Astrocyte (in vitro differentiated cells and primary cell): ENCODE data around the gene P4HA2. TPM values are rescaled to one million over a fixed set of nuclear protein-coding genes. Genes with fewer than 3 reads are reported as not detected.

Experiments
- DNase-seq: peaks from one replicate; pipeline ENCODE4 v3.0.0-alpha.2; 2010; ENCODE audit warnings: low read depth
- FAIRE-seq: peaks from 2 replicates; lab custom pipeline; 2011; peaks lifted over from hg19 to GRCh38; lab: Jason Lieb, UNC
- H2AFZ ChIP-seq: 2 replicates; pipeline ENCODE4 v1.6.0; 2012; ENCODE audit warnings: low read depth, low read length, inconsistent platforms
- H3K27ac ChIP-seq: 2 replicates; pipeline ENCODE4 v1.5.1; 2011; ENCODE audit warnings: low read depth, low read length, inconsistent platforms
- H3K27me3 ChIP-seq: 2 replicates; pipeline ENCODE4 v1.6.0; 2011; ENCODE audit warnings: low read length, inconsistent platforms; ENCODE audit not compliant: insufficient read depth
- H3K36me3 ChIP-seq: 2 replicates; pipeline ENCODE4 v1.5.1; 2011; ENCODE audit warnings: low read length, inconsistent platforms; ENCODE audit not compliant: insufficient read depth
- H3K4me1 ChIP-seq: 2 replicates; pipeline ENCODE4 v1.5.1; 2011; ENCODE audit warnings: low read length, inconsistent platforms; ENCODE audit not compliant: insufficient read depth
- H3K4me2 ChIP-seq: 2 replicates; pipeline ENCODE4 v1.6.0; 2012; ENCODE audit warnings: low read length, inconsistent platforms
- H3K4me3 ChIP-seq: 2 replicates; pipeline ENCODE4 v1.5.1; 2011; ENCODE audit warnings: low read depth, mild to moderate bottlenecking, low read length, inconsistent platforms; ENCODE audit not compliant: insufficient read depth
- H3K79me2 ChIP-seq: 2 replicates; pipeline ENCODE4 v1.6.0; 2012; ENCODE audit warnings: mild to moderate bottlenecking, low read length, inconsistent platforms; ENCODE audit not compliant: insufficient read depth
- H3K9ac ChIP-seq: 2 replicates; pipeline ENCODE4 v1.6.0; 2012; ENCODE audit warnings: mild to moderate bottlenecking, low read length, inconsistent platforms
- H3K9me3 ChIP-seq: 2 replicates; pipeline ENCODE4 v1.5.1; 2012; ENCODE audit warnings: low read depth, mild to moderate bottlenecking, low read length, inconsistent platforms; ENCODE audit not compliant: insufficient read depth
- H4K20me1 ChIP-seq: 2 replicates; pipeline ENCODE4 v1.6.0; 2012; ENCODE audit warnings: low read length, inconsistent platforms; ENCODE audit not compliant: insufficient read depth
- H3K27ac Mint-ChIP-seq: one replicate; pipeline ENCODE4 v1.8.0; 2021; ENCODE audit warnings: mild to moderate bottlenecking, mixed read lengths; ENCODE audit not compliant: unreplicated experiment
- H3K27me3 Mint-ChIP-seq: one replicate; pipeline ENCODE4 v1.8.0; 2021; ENCODE audit warnings: low read depth, mixed read lengths; ENCODE audit not compliant: unreplicated experiment
- H3K36me3 Mint-ChIP-seq: one replicate; pipeline ENCODE4 v1.8.0; 2021; ENCODE audit warnings: low read depth, mixed read lengths; ENCODE audit not compliant: unreplicated experiment
- H3K4me1 Mint-ChIP-seq: one replicate; pipeline ENCODE4 v1.8.0; 2021; ENCODE audit warnings: low read depth, mixed read lengths; ENCODE audit not compliant: unreplicated experiment
- H3K4me3 Mint-ChIP-seq: one replicate; pipeline ENCODE4 v1.8.0; 2021; ENCODE audit warnings: mild to moderate bottlenecking, moderate library complexity, mixed read lengths; ENCODE audit not compliant: unreplicated experiment
- H3K9me3 Mint-ChIP-seq: one replicate; pipeline ENCODE4 v1.8.0; 2021; ENCODE audit warnings: mild to moderate bottlenecking, mixed read lengths; ENCODE audit not compliant: unreplicated experiment
- EZH2 ChIP-seq: IDR thresholded peaks from 2 replicates; pipeline ENCODE4 v1.6.1; 2012; ENCODE audit warnings: mild to moderate bottlenecking, low read length, inconsistent platforms; ENCODE audit not compliant: insufficient read depth
- total RNA-seq: library from RNA; stranded (reverse); gene quantifications from 2 replicates; pipeline ENCODE4 v1.2.1, GENCODE V29; 2021
- TF ChIP-seq, protein P1 (sequence below): IDR thresholded peaks from 2 replicates; pipeline ENCODE4 v1.5.1; 2011; ENCODE audit warnings: low read depth, mild to moderate bottlenecking, inconsistent platforms, low read length, moderate library complexity; ENCODE audit not compliant: insufficient read depth

Gene P4HA2
- total RNA-seq, 1 donor from 2014 or later = 214 TPM

DNA sequence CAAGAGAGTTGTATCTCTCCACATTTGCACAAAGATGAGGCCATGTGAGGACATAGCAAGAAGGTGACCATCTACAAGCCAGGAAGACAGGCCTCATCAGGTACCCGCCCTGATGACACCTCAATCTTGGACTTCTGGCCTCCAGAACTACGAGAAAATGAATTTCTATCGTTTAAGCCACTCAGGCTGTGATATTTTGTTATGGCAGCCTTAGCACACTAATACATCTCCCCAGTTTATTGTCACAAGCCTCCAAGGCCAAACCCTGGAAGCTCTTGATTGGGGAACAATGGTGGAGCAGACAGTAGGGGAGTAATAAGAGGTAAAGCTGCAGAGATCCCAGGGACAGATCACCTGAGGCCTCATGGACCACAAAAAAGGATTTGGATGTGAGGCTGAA lies 7.7 kb upstream of the P4HA2 start:
- TF ChIP-seq EZH2 = no peak
- TF ChIP-seq, protein P1, sequence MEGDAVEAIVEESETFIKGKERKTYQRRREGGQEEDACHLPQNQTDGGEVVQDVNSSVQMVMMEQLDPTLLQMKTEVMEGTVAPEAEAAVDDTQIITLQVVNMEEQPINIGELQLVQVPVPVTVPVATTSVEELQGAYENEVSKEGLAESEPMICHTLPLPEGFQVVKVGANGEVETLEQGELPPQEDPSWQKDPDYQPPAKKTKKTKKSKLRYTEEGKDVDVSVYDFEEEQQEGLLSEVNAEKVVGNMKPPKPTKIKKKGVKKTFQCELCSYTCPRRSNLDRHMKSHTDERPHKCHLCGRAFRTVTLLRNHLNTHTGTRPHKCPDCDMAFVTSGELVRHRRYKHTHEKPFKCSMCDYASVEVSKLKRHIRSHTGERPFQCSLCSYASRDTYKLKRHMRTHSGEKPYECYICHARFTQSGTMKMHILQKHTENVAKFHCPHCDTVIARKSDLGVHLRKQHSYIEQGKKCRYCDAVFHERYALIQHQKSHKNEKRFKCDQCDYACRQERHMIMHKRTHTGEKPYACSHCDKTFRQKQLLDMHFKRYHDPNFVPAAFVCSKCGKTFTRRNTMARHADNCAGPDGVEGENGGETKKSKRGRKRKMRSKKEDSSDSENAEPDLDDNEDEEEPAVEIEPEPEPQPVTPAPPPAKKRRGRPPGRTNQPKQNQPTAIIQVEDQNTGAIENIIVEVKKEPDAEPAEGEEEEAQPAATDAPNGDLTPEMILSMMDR = no peak
- no peak overlapping the region for H3K4me3 ChIP-seq
- Mint-ChIP-seq H3K27ac (no peak overlapping the region), H3K4me3 (no peak overlapping the region), H3K4me1 (peaks cover 5% of the 10 kb centered on the region), H3K36me3 (no peaks in the 10 kb centered on the region), H3K27me3 (peaks cover 12% of the 10 kb centered on the region), H3K9me3 (peaks cover 6% of the 10 kb centered on the region)
- H3K27ac ChIP-seq = no peak overlapping the region
- H2AFZ ChIP-seq = no peak overlapping the region
- no peaks in the 10 kb centered on the region for H3K27me3 ChIP-seq
- no peak overlapping the region for H3K4me2 ChIP-seq
- H3K9me3 ChIP-seq = no peaks in the 10 kb centered on the region
- no peak overlapping the region for H3K9ac ChIP-seq
- no peak for DNase-seq
- no peaks in the 10 kb centered on the region for H3K36me3 ChIP-seq
- no peaks in the 10 kb centered on the region for H4K20me1 ChIP-seq
- H3K4me1 ChIP-seq = no peaks in the 10 kb centered on the region
- no peaks in the 10 kb centered on the region for H3K79me2 ChIP-seq
- no peak for FAIRE-seq

DNA sequence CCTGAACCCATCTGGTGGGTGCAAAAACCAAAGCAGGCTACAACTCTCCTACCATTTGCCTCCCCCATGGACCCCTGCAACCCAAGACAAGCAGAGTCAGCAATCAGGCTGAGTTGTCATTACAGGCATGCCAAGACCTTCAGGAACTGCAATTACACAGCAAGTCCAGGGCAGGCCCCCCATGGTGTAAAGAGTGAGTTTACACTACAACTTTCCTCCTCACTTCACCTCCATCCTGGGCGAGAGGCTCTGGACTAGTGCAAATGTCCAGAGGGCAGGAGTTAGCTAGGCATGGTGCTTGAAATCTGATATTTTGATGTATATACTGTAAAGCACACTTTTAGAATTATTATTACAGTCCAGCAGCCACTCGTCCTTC lies 7.0 kb upstream of the P4HA2 start:
- H3K9ac ChIP-seq = no peak overlapping the region
- no peaks in the 10 kb centered on the region for H3K27me3 ChIP-seq
- no peaks in the 10 kb centered on the region for H3K79me2 ChIP-seq
- no peak overlapping the region for H3K27ac ChIP-seq
- Mint-ChIP-seq H3K9me3 (peaks cover 8% of the 10 kb centered on the region), H3K4me1 (peaks cover 5% of the 10 kb centered on the region), H3K36me3 (no peaks in the 10 kb centered on the region), H3K27ac (no peak overlapping the region), H3K27me3 (peaks cover 18% of the 10 kb centered on the region), H3K4me3 (no peak overlapping the region)
- H3K4me2 ChIP-seq = no peak overlapping the region
- no peaks in the 10 kb centered on the region for H3K4me1 ChIP-seq
- no peaks in the 10 kb centered on the region for H3K9me3 ChIP-seq
- H3K36me3 ChIP-seq = no peaks in the 10 kb centered on the region
- FAIRE-seq = no peak
- DNase-seq = no peak
- no peak for TF ChIP-seq EZH2
- TF ChIP-seq, protein P1 = no peak
- H4K20me1 ChIP-seq = no peaks in the 10 kb centered on the region
- H3K4me3 ChIP-seq = no peak overlapping the region
- no peak overlapping the region for H2AFZ ChIP-seq

DNA sequence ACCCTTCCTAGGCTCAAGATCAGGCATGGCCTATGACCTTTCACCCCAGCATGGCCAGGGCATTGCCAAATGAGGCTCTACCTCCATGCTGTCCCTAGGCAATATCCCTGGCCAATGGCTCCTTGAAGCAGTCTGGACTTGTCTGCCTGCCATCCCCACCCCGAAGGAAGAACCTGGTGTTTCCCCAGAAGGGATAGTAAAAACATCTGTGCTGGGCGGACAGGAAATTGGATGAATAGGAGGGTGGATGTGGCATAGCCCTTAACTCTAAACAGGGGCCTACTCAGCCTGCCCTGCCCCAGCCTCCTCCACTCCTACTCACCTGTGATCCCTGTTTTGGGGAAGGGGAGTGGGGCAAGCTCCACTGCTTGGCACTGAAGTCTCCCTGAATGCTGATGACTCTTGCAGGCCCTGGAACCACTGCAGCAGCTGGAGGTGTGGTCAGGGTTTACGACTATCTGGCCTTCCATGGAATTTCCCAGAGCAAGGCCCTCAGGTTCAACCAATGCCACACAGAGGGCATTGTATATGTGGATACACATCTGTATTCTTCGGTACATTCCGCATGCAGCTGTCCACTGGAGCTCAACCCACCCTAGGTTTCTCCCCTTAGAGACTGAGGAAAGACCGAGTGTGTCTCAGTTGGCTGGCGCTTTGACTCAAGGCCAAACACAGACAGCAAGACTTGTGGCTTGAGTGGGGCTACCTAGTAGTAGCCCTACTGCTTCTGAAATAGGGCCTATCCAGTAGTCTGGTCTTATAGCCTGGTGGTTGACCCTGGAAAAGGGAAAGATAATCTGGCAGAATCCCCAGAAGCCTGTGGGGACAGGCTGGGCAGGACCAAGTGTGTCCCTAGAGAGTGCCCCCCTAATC lies 6.4 kb upstream of the P4HA2 start:
- Histone ChIP-seq H3K4me1 (no peaks in the 10 kb centered on the region), H3K9ac (no peak overlapping the region), H3K4me3 (no peak overlapping the region), H4K20me1 (no peaks in the 10 kb centered on the region), H3K9me3 (no peaks in the 10 kb centered on the region), H3K79me2 (no peaks in the 10 kb centered on the region), H3K4me2 (no peak overlapping the region), H3K36me3 (no peaks in the 10 kb centered on the region), H2AFZ (no peak overlapping the region), H3K27me3 (no peaks in the 10 kb centered on the region), H3K27ac (no peak overlapping the region)
- TF ChIP-seq, protein P1 = no peak
- TF ChIP-seq EZH2 = no peak
- Mint-ChIP-seq H3K27me3 (peaks cover 24% of the 10 kb centered on the region), H3K27ac (no peak overlapping the region), H3K4me1 (peaks cover 5% of the 10 kb centered on the region), H3K9me3 (peaks cover 8% of the 10 kb centered on the region), H3K36me3 (no peaks in the 10 kb centered on the region), H3K4me3 (no peak overlapping the region)
- no peak for DNase-seq
- no peak for FAIRE-seq
